Skeletal muscle satellite cell (primary cell): ENCODE data around the gene ELN.

ENCODE experiments used
- H3K27me3 ChIP-seq: 2 replicates; pipeline ENCODE4 v1.7.0; 2013; ENCODE audit warnings: low read length; ENCODE audit not compliant: control insufficient read depth, insufficient read depth
- H3K36me3 ChIP-seq: 2 replicates; pipeline ENCODE4 v1.7.0; 2013; ENCODE audit warnings: mild to moderate bottlenecking, control low read depth, low read length; ENCODE audit not compliant: insufficient read depth
- H3K4me1 ChIP-seq: 2 replicates; pipeline ENCODE4 v1.7.0; 2013; ENCODE audit warnings: low read length; ENCODE audit not compliant: control insufficient read depth, insufficient read depth
- H3K4me2 ChIP-seq: 2 replicates; pipeline ENCODE4 v1.7.0; 2013; ENCODE audit warnings: mild to moderate bottlenecking, low read length
- H3K4me3 ChIP-seq: 2 replicates; pipeline ENCODE4 v1.7.0; 2013; ENCODE audit warnings: low read length
- H3K9ac ChIP-seq: 2 replicates; pipeline ENCODE4 v1.7.0; 2013; ENCODE audit warnings: mild to moderate bottlenecking, low read depth, low read length, moderate library complexity
- H3K9me3 ChIP-seq: replicated peaks from 2 replicates; pipeline ENCODE4 v1.7.0; 2013; ENCODE audit warnings: mild to moderate bottlenecking, control low read depth, low read length

The ELN gene

DNA sequence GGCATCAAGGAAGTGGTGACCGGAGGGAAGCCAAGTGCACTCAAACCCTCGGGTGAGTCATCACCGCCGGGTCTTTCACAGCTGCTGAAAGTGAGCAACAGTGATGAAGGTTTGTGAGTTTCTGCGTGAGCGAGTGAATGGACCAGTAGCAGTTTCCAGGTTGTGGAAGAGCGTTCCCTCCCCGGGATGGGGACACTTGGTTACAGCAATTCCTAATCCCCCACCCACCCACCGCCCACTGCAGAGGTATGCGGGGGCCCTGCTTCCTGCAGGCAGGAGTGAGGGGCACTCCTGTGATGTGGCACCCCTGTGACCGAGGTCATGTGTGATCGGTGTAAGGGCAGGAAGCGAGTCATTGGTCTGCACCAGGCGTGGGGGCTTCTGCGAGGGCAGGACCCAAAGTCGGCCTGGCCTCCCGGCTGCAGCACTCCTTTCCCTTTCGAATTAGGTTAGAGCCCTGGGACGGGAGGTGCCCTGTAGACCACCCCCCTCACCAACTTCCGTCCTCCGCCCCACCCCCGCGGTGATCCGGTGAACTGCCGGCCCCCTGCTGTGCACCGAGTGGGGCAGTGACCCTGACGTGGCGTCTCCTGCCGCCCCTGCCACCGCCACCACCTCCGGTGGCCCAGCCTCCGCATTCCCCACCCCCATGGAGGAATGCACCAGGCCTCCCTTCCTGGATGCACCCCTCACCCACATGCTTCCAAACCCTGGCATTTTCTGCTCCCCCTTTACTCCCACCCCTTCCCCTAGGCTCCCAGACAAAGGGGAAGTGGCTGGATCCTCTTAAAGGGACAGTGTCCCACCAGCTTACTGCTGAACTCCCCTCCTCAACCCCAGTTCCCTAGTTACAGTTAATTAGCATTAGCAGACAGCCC lies 66.5 kb downstream of the ELN start:
- Histone ChIP-seq H3K9me3 (peaks cover 14% of the 10 kb centered on the region), H3K4me1 (peaks cover 50% of the 10 kb centered on the region), H3K4me2 (peak overlapping the region; percentile 78), H3K4me3 (peak overlapping the region; percentile 58), H3K9ac (peak overlapping the region; percentile 56), H3K36me3 (peaks cover 25% of the 10 kb centered on the region), H3K27me3 (no peaks in the 10 kb centered on the region)

DNA sequence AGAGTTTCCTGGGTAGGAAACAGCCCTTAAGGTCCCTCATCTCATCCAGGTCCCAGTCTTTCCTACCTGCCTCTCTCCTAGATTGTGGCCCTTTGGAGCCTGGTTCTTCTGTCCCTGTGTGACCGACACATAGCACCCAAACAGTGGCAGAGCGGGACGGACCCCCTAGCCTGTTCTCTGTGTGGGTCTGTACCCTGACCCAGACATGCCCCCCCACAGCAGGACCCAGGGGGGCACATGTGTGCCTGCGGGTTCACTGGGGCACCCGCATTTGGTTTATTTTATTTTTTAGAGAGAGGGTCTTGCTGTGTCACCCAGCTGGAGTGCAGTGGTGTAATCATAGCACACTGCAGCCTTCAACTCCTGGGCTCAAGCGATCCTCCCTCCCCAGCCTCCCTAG lies 67.2 kb downstream of the ELN start:
- Histone ChIP-seq H3K9ac (peak overlapping the region; percentile 56), H3K27me3 (no peaks in the 10 kb centered on the region), H3K36me3 (peaks cover 31% of the 10 kb centered on the region), H3K9me3 (peaks cover 14% of the 10 kb centered on the region), H3K4me2 (peak overlapping the region; percentile 78), H3K4me3 (peak overlapping the region; percentile 58), H3K4me1 (peaks cover 50% of the 10 kb centered on the region)

DNA sequence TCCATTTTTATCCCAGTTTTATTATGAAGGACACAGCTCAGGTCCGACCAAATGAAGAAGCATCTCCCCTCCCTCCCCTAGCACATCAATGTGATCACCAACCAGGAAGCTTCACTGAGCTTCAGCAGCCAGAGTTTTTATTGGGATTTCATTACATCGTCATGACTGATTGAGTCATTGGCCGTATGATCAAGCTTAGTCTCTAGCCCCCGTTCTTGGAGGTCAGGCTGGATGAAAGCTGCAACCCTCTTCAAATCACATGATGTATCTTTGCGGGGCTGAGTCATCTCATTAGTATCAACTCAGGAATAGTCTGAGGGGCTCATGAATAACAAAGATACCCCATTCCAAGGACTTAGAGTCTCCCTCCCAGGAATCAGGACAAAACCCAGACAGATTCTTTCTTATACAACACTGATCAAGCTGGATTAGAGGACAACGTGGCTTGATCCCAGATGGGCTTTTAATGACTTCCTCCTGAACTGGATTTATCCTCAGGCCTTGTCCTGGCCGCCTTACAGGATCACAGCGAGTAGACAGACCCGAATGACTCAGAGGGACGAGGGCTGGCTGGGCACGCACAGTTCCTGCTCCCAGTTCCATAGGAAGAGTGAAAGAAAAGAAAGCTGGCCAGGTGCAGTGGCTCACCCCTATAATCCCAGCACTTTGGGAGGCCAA lies 70.1 kb downstream of the ELN start:
- peak overlapping the region; percentile 33 for H3K4me2 ChIP-seq
- H3K9me3 ChIP-seq, result peaks cover 14% of the 10 kb centered on the region
- peaks cover 48% of the 10 kb centered on the region for H3K4me1 ChIP-seq
- H3K4me3 ChIP-seq, result peak overlapping the region; percentile 10
- no peaks in the 10 kb centered on the region for H3K27me3 ChIP-seq
- peaks cover 48% of the 10 kb centered on the region for H3K36me3 ChIP-seq
- H3K9ac ChIP-seq, result peak overlapping the region; percentile 68

DNA sequence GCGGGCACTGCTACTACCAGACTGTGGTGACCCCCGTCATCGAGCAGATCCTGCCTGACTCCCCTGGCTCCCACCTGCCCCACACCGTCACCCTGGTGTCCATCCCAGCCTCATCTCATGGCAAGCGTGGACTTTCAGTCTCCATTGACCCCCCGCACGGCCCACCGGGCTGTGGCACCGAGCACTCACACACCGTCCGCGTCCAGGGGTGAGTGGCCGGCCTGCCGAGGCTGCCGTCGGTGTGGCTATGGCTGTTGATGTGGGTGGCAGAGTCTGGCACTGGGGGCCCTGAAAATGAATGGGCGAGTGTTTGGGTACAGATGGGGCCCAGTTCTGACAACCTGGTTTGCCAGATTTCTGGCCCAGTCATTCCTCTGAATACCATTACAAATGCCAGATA lies 71.1 kb downstream of the ELN start:
- Histone ChIP-seq H3K4me1 (peaks cover 38% of the 10 kb centered on the region), H3K36me3 (peaks cover 54% of the 10 kb centered on the region), H3K4me2 (no peak overlapping the region), H3K9ac (peak overlapping the region; percentile 68), H3K4me3 (no peak overlapping the region), H3K27me3 (no peaks in the 10 kb centered on the region), H3K9me3 (peaks cover 14% of the 10 kb centered on the region)

DNA sequence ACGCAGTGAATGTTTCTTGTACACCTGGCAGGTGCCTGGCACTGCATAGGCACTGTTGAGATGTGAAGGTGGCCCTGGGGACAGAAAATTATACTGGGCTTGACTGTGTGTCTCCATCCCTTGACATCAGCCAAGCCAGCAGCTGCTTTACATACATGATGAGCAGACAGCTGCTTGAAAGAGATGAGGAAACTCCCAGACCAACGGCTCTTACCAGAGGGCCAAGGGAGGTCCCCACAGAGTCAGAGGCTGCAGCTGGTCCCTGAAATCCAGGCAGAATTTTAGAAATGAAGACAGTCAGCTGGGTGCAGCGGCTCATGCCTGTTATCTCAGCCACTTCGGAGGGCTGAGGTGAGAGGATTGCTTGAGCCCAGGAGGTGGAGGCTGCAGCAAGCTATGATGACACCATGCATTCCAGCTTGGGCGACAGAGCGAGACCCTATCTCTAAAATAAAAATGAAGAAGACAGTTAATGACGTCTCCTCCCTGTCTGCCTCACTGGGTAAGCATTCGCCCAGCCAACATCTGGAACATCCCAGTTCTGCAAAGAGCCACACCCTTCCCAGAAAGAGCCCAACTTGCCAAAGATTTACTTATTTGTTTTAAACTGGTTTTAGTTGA lies 73.2 kb downstream of the ELN start:
- peaks cover 63% of the 10 kb centered on the region for H3K36me3 ChIP-seq
- peaks cover 14% of the 10 kb centered on the region for H3K9me3 ChIP-seq
- H3K27me3 ChIP-seq, result no peaks in the 10 kb centered on the region
- H3K4me1 ChIP-seq, result peaks cover 32% of the 10 kb centered on the region
- H3K9ac ChIP-seq, result no peak overlapping the region
- no peak overlapping the region for H3K4me2 ChIP-seq
- H3K4me3 ChIP-seq, result no peak overlapping the region

DNA sequence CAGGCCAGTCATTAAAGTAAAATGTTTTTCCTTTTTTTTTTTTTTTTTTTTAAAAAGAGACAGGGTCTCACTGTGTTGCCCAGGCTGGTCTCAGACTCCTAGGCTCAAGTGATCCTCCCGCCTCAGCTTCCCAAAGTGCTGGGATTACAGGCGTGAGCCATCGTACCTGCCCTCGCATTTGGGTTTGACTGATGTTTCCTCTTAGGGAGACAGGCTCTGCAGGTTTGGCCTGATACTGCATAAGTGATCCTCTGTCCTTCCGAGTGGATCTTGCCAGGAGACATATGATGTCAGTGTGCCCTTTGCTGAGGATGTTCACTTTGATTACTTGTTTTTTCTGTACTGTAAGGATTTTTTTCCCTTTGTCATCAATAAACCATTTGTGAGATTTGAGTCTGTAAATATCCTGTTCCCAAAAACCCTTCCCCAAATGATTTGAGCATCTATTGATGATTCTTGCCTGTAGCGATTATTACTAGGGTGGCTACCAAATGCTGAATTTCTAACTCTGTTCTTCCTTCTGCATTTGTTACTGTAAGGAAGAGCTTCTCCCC lies 75.3 kb downstream of the ELN start:
- H3K36me3 ChIP-seq, result peaks cover 66% of the 10 kb centered on the region
- no peak overlapping the region for H3K4me2 ChIP-seq
- H3K9me3 ChIP-seq, result no peaks in the 10 kb centered on the region
- no peaks in the 10 kb centered on the region for H3K27me3 ChIP-seq
- no peak overlapping the region for H3K4me3 ChIP-seq
- H3K9ac ChIP-seq, result no peak overlapping the region
- peaks cover 24% of the 10 kb centered on the region for H3K4me1 ChIP-seq

DNA sequence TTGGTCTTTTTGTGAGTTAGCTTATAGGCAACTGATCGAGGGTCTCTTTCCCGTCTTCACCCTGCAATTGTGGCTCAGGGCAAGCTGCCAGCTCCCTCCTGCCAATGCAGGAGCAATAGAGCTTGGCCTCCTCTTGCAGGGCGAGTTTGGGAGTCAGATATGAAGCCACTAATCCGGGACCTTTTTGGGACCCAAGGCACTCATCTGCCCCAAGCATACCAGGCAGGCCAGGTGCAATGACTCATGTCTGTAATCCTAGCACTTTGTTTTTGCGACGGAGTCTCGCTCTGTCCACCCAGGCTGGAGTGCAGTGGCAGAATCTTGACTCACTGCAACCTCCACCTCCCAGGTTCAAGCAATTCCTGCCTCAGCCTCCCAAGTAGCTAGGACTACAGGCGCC lies 76.7 kb downstream of the ELN start:
- Histone ChIP-seq H3K27me3 (no peaks in the 10 kb centered on the region), H3K9me3 (no peaks in the 10 kb centered on the region), H3K4me2 (no peak overlapping the region), H3K4me3 (no peak overlapping the region), H3K4me1 (peaks cover 15% of the 10 kb centered on the region), H3K9ac (no peak overlapping the region), H3K36me3 (peaks cover 65% of the 10 kb centered on the region)

DNA sequence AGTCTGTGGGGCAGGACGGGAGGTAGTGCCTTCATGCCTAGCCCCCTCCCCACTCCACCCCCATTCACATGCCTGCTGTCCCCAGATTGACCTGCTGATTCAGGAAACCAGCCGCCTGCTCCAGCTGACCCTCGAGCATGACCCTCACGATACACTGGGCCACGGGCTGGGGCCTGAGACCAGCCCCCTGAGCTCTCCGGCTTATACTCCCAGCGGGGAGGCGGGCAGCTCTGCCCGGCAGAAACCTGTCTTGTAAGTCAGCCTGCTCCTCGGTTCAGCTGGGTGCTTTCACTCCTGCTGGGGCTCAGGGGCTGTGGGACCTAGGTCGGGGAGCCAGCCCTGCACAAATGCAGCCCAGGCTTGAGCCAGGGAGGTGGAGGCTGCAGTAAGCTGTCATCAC lies 78.0 kb downstream of the ELN start:
- H3K4me1 ChIP-seq, result peaks cover 13% of the 10 kb centered on the region
- H3K4me2 ChIP-seq, result no peak overlapping the region
- no peak overlapping the region for H3K4me3 ChIP-seq
- H3K9me3 ChIP-seq, result no peaks in the 10 kb centered on the region
- H3K9ac ChIP-seq, result no peak overlapping the region
- H3K27me3 ChIP-seq, result no peaks in the 10 kb centered on the region
- H3K36me3 ChIP-seq, result peaks cover 66% of the 10 kb centered on the region

DNA sequence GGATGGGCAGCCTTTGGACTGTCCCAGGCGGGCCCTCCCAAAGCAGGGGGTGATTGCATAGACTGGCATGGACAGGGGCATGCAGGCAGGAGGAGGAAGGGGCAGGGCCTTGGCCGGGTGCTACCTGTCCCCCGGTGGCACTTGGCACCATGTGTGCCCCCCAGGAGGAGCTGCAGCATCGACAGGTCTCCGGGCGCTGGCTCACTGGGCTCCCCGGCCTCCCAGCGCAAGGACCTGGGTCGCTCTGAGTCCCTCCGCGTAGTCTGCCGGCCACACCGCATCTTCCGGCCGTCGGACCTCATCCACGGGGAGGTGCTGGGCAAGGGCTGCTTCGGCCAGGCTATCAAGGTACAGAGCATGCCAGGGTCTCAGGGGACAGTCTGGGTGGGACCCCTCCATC lies 78.9 kb downstream of the ELN start:
- H3K36me3 ChIP-seq, result peaks cover 66% of the 10 kb centered on the region

DNA sequence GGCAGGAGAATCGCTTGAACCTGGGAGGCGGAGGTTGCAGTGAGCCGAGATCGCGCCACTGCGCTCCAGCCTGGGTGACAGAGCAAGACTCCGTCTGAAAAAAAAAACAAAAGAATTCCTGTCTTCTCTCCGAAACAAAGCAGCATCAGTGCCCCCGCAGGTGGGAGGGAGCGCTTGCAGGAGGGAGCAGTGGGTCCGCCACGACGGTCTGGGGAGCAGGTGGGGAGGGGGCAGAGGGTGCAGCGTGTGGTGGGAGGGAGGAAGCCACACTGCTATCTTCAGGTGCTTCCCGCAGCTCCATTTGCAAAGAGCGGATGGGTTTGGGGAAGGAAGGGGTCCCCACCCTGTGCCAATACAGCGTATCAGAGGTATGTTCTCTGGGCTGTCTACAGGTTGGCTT lies 87.4 kb downstream of the ELN start:
- Histone ChIP-seq H3K27me3 (no peaks in the 10 kb centered on the region), H3K4me2 (no peak overlapping the region), H3K4me1 (no peaks in the 10 kb centered on the region), H3K4me3 (no peak overlapping the region), H3K36me3 (peaks cover 38% of the 10 kb centered on the region), H3K9me3 (no peaks in the 10 kb centered on the region), H3K9ac (no peak overlapping the region)

More for the DNA sequence above, 78.9 kb downstream of the ELN start:
- Histone ChIP-seq H3K9ac (no peak overlapping the region), H3K4me2 (no peak overlapping the region), H3K4me3 (no peak overlapping the region), H3K27me3 (no peaks in the 10 kb centered on the region), H3K9me3 (no peaks in the 10 kb centered on the region), H3K4me1 (peaks cover 7% of the 10 kb centered on the region)

DNA sequence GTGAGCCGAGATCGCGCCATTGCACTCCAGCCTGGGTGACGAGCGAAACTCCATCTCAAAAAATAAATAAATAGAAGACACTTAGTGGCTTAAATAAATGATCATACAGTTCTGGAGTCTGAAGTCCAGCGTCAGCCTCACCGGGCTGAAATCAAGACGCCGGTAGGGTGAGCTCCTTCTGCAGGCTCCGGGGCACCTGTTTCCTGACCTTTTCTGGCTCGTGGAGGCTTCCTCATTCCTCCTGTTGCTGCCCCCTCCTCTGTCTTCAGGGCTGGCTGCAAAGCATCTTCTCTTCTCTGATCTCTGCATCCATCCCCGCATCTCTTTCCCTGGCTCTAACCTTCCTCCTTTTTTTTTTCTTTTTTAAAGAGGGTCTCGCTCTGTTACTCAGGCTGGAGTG lies 88.4 kb downstream of the ELN start:
- H3K36me3 ChIP-seq, result peaks cover 39% of the 10 kb centered on the region
- no peak overlapping the region for H3K4me2 ChIP-seq
- no peak overlapping the region for H3K4me3 ChIP-seq
- H3K4me1 ChIP-seq, result no peaks in the 10 kb centered on the region
- no peaks in the 10 kb centered on the region for H3K27me3 ChIP-seq
- no peak overlapping the region for H3K9ac ChIP-seq
- no peaks in the 10 kb centered on the region for H3K9me3 ChIP-seq
